GM10266 (cell line): ENCODE results near the gene ADAMTSL3.
"Not testable (repeated sequence)": the region's sequence is repeated elsewhere in the genome, so short reads cannot be mapped to it uniquely, and the experiment has no call there.

Experiments used
- DNase-seq: peaks from one replicate; pipeline ENCODE4 v3.0.0; 2012; ENCODE audit errors: extremely low spot score
- TF ChIP-seq, protein P1 (sequence below): IDR thresholded peaks from 2 replicates; pipeline ENCODE4 v1.5.1; 2012; ENCODE audit warnings: mild to moderate bottlenecking, low read depth; ENCODE audit not compliant: control insufficient read depth, insufficient read depth; ENCODE audit errors: missing control alignments

The ADAMTSL3 gene

DNA sequence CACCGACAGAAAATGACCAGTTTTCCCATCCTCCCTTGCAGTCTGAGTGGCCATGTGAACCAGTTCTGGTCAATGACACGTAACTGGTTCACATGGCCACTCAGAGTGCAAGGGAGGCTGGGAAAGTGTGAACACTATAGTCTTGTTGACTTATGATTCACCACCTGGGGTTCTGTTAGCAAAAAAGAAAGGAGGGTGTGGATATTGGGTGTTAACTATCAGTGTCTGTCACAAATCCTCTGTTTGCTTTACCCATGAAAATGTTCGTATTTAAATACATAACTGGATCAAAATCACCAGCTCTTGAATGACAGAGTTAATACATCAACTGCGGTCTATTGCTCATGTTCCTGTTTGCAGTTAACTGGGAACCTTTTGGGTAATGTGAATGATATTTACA is 92.3 kb downstream of the ADAMTSL3 start:
- TF ChIP-seq, protein P1, sequence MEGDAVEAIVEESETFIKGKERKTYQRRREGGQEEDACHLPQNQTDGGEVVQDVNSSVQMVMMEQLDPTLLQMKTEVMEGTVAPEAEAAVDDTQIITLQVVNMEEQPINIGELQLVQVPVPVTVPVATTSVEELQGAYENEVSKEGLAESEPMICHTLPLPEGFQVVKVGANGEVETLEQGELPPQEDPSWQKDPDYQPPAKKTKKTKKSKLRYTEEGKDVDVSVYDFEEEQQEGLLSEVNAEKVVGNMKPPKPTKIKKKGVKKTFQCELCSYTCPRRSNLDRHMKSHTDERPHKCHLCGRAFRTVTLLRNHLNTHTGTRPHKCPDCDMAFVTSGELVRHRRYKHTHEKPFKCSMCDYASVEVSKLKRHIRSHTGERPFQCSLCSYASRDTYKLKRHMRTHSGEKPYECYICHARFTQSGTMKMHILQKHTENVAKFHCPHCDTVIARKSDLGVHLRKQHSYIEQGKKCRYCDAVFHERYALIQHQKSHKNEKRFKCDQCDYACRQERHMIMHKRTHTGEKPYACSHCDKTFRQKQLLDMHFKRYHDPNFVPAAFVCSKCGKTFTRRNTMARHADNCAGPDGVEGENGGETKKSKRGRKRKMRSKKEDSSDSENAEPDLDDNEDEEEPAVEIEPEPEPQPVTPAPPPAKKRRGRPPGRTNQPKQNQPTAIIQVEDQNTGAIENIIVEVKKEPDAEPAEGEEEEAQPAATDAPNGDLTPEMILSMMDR: no peak

DNA sequence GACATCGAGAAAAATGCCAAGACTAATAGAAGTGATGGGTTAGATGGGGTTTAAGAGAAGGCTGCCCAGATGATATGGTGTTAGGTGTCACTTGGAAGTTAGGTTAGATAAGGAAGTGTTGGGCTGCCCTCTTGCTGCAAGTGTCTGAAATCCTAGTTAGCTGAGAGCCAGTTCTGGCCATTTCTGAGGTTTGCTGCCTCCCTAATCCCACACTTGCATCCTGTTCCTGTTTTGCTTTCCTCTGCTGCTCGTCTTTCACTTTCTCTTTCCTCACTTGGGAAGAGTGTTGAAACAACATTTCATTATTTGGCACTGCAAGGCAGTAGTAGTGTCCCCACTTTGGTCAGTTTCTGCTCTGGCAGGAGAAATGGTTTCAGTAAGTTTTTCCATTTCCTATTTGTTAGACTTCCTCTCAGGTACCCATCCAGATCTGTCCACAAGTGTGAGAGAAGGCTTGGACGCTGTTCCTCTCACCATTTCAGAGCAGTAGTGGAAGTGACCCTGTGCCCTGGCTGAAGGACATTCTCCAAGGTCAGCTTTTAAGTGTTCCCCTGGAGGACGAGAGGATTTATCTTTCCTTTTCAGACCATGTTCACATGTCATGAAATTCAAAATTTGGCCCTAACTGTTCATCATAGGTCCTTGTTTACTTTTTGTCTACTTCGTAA is 93.3 kb downstream of the ADAMTSL3 start:
- TF ChIP-seq, protein P1: no peak
- DNase-seq: no peak

More for the DNA sequence above, 92.3 kb downstream of the ADAMTSL3 start:
- DNase-seq: no peak

DNA sequence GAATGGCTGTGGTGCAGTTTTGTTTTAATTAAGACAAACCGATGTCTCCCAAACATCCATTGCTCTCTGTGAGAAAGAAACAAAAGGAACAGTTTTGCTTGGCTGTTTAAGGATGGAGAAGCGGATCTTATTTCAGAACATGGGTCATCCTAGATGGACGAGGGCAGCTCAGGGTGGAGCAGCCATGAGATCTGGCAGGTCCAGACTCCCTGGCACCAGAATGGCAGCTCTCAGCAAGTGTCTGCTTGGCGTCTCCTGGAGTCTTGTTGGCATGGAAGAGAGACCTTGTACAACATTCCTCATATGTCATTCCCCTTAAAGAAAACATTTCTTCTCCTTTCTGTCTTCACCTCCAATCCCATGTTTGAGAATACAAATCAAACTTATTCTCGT is 93.8 kb downstream of the ADAMTSL3 start:
- TF ChIP-seq, protein P1: no peak
- no peak for DNase-seq

DNA sequence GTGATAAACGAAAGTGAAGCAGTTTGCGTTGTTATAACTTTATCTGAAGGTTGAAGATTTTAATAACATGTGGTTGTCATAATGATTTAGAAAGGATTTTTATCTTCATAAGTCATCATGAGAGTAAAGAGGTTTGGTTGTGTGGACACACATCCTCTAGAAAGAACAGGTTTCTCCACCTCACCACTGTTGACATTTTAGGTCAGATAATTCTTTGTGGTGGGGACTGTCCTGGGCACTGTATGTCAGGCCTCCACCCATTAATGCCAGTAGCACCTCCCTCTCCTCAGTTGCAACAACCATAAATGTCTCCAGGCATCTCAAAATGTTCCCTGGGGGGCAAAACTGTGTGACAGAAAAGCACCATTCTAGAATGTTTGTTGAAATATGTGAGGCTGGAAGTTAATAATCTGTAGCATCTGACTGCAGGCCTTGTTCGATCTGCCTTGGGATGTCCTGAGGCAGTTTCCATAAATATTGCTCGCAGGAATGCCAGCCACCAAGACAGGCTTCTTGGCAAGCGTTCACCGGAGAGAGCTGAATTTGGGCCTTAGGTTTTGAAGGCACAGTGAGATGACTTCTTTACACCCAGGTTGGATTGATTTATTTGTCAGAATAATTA is 100.1 kb downstream of the ADAMTSL3 start:
- DNase-seq: no peak
- TF ChIP-seq, protein P1: no peak

DNA sequence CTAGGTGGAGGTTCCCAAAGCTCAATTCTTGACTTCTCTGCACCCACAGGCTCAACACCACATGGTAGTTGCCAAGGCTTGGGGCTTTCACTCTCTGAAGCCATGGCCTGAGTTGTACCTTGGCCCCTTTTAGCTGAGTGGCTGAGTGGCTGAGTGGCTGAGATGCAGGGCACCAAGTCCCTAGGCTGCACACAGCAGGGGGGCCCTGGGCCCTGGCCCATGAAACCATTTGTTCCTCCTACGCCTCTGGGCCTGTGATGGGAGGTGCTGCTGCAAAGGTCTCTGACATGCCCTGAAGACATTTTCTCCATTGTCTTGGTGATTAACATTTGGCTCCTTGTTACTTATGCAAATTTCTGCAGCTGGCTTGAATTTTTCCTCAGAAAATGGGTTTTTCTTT is 103.4 kb downstream of the ADAMTSL3 start:
- DNase-seq: not testable (repeated sequence)

DNA sequence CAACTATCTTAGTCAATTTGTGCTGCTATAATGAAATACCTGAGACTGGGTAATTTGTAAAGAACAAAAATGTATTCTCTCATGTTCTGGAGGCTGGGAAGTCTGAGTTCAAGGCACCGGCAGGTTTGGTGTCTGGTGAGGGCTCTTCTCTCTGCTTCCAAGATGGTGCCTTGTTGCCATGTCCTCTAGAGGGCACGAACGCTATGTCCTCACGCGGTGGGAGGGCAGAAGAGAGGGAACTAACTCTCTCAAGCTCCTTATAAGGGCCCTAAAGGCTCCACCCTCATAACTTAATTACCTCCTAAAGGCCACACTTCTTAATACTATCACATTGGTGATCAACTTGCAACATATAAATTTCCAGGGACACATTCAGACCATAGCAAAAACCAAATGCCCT is 108.4 kb downstream of the ADAMTSL3 start:
- TF ChIP-seq, protein P1: no peak
- no peak for DNase-seq

DNA sequence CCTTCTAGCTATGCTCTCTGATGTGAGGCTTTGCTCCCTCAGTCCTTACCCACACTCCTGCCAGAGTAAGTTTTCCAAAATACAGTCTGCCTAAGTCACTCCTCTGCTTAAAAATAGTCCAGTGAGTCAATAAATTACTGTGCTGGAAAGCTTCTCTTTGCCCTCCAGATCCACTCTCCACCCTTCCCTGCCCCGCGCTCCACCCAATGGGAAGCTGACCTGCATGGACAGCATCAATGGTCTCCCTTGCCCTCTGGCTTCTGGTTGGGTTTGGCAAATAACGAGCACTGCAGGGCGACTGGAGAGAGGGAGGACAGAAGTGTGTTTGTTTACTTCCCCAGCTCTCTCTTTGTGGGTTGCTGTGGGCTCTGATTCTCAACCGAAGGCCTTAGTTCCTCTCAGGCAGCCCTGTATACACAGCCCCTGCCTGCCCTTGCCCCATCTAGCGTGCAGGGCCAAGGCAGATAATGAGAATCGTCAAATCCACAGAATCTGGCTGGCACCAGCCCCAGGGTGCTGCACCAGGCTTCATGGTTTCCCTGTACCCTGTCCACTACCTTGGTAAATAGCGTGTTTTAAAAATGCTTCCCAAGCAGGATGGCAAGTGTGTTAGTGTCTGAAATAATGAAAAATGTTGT is 110.4 kb downstream of the ADAMTSL3 start:
- TF ChIP-seq, protein P1: no peak

More for the DNA sequence above, 110.4 kb downstream of the ADAMTSL3 start:
- DNase-seq: no peak
